DND-41 (cell line): Measurements from ENCODE around the gene USP32.

Source experiments
- EZH2 ChIP-seq: IDR thresholded peaks from 3 replicates; pipeline ENCODE4 v1.6.1; 2012; ENCODE audit warnings: borderline replicate concordance, low read depth, mild to moderate bottlenecking, moderate library complexity, low read length, inconsistent platforms; ENCODE audit not compliant: severe bottlenecking
- TF ChIP-seq, protein P1 (sequence below): IDR thresholded peaks from 2 replicates; pipeline ENCODE4 v1.5.1; 2012; ENCODE audit warnings: borderline replicate concordance, low read length, moderate library complexity, mild to moderate bottlenecking; ENCODE audit not compliant: poor library complexity, severe bottlenecking; ENCODE audit errors: extremely low read depth

DNA sequence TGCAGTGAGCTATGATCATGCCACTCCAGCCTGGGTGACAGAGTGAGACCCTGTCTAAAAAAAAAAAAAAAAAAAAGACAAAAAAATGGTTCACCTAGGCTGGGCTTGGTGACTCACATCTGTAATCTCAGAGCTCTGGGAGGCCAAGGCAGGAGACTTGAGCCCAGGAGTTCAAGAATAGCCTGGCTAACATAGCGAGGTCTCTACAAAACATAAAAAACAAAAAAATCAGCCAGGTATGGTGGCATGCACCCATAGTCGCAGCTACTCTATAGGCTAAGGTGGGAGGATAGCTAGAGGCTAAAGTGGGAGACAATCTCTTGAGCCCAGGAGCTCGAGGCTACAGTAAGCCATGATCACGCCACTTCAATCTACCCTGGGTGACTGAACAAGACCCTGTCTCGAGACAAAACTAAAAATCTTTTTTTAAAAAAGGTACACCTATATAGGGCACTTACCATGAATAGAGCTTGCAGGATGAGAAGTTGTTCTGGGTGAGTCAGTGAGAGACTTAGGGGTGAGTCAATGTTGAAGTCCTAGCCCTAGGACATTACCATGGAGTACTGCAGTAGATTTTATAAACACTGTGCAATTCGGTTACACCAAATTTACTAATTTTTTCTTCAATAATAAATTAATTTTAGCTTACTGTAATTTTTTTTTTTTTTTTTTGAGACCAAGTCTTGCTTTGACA, 19.0 kb downstream of the USP32 start:
- TF ChIP-seq, protein P1, sequence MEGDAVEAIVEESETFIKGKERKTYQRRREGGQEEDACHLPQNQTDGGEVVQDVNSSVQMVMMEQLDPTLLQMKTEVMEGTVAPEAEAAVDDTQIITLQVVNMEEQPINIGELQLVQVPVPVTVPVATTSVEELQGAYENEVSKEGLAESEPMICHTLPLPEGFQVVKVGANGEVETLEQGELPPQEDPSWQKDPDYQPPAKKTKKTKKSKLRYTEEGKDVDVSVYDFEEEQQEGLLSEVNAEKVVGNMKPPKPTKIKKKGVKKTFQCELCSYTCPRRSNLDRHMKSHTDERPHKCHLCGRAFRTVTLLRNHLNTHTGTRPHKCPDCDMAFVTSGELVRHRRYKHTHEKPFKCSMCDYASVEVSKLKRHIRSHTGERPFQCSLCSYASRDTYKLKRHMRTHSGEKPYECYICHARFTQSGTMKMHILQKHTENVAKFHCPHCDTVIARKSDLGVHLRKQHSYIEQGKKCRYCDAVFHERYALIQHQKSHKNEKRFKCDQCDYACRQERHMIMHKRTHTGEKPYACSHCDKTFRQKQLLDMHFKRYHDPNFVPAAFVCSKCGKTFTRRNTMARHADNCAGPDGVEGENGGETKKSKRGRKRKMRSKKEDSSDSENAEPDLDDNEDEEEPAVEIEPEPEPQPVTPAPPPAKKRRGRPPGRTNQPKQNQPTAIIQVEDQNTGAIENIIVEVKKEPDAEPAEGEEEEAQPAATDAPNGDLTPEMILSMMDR = no peak
- TF ChIP-seq EZH2 = no peak
